ENCODE measurements around the gene CNTROB.

Gene CNTROB

DNA sequence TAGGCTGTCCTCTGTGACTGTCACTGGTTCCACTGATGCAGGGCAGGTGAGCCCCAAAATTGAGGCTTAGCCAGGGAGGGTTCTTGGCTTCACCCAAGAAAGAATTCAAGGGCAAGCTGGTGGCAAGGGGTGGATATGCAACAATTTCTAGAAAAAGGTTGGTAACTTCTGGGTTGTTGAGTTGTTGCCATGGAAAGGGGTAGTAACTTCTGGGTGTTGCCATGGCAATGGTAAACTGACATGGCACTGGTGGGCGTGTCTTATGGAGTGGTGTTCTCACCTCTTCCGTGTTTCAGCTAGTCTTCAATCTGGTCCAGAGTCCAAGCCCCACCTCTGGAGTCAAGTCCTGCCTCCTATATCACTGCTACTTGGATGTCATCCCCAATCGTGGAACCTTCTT lies 60.9 kb downstream of the CNTROB start (continued):
- TF ChIP-seq ZNF394 (tag by site-specific recombination; IDR thresholded peaks at IDR 0.05; ENCODE audit: borderline replicate concordance) (no peak), ZNF19 (tag by site-specific recombination; IDR thresholded peaks at IDR 0.05; ENCODE audit: low read depth) (no peak), ZNF548 (tag by site-specific recombination; IDR thresholded peaks at IDR 0.05) (no peak)
- TF ChIP-seq, protein P1, sequence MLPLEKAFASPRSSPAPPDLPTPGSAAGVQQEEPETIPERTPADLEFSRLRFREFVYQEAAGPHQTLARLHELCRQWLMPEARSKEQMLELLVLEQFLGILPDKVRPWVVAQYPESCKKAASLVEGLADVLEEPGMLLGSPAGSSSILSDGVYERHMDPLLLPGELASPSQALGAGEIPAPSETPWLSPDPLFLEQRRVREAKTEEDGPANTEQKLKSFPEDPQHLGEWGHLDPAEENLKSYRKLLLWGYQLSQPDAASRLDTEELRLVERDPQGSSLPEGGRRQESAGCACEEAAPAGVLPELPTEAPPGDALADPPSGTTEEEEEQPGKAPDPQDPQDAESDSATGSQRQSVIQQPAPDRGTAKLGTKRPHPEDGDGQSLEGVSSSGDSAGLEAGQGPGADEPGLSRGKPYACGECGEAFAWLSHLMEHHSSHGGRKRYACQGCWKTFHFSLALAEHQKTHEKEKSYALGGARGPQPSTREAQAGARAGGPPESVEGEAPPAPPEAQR (tag by site-specific recombination; IDR thresholded peaks at IDR 0.05) = no peak
- TF ChIP-seq, protein P2, sequence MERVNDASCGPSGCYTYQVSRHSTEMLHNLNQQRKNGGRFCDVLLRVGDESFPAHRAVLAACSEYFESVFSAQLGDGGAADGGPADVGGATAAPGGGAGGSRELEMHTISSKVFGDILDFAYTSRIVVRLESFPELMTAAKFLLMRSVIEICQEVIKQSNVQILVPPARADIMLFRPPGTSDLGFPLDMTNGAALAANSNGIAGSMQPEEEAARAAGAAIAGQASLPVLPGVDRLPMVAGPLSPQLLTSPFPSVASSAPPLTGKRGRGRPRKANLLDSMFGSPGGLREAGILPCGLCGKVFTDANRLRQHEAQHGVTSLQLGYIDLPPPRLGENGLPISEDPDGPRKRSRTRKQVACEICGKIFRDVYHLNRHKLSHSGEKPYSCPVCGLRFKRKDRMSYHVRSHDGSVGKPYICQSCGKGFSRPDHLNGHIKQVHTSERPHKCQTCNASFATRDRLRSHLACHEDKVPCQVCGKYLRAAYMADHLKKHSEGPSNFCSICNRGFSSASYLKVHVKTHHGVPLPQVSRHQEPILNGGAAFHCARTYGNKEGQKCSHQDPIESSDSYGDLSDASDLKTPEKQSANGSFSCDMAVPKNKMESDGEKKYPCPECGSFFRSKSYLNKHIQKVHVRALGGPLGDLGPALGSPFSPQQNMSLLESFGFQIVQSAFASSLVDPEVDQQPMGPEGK (tag by site-specific recombination; IDR thresholded peaks at IDR 0.05) = no peak
- TF ChIP-seq, protein P3, sequence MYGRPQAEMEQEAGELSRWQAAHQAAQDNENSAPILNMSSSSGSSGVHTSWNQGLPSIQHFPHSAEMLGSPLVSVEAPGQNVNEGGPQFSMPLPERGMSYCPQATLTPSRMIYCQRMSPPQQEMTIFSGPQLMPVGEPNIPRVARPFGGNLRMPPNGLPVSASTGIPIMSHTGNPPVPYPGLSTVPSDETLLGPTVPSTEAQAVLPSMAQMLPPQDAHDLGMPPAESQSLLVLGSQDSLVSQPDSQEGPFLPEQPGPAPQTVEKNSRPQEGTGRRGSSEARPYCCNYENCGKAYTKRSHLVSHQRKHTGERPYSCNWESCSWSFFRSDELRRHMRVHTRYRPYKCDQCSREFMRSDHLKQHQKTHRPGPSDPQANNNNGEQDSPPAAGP (tag by site-specific recombination; IDR thresholded peaks at IDR 0.05) = no peak

DNA sequence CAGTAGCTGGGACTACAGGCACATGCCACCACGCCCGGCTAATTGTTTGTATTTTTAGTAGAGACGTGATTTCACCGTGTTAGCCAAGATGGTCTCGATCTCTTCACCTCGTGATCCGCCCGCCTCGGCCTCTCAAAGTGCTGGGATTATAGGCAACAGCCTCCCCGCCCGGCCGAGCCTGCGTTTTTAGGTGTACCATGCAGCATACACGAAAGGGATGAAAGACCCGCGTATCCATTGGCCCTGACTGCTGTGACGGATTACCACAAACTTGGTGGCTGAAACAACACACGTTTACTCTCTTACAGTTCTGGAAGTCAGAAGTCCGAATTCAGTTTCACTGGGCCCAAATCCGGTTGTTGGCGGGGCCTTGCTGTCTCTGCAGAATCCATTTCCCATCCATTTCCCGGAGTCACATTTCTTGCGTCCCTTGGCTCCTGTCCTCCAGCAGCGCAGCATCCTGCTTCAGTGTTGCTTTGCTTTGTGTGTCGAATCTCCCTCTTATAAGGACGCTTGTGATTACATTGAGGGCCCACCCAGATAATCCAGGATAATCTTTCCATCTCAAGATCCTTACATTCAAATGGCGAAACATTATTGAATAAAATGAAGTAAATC lies 62.1 kb downstream of the CNTROB start:
- POLR2A ChIA-PET = no interaction called here
- TF ChIP-seq ZNF664 (tag by site-specific recombination; IDR thresholded peaks at IDR 0.05) (no peak), ZNF112 (tag by site-specific recombination; IDR thresholded peaks at IDR 0.05) (no peak), ZNF670 (tag by site-specific recombination; IDR thresholded peaks at IDR 0.05; ENCODE audit: low read depth) (no peak), ZNF558 (tag by site-specific recombination; IDR thresholded peaks at IDR 0.05) (no peak), ZSCAN23 (tag by site-specific recombination; IDR thresholded peaks at IDR 0.05) (no peak), HOXD13 (CRISPR knock-in tag; IDR thresholded peaks at IDR 0.05; ENCODE audit: borderline replicate concordance) (no peak)
- TF ChIP-seq, protein P4, sequence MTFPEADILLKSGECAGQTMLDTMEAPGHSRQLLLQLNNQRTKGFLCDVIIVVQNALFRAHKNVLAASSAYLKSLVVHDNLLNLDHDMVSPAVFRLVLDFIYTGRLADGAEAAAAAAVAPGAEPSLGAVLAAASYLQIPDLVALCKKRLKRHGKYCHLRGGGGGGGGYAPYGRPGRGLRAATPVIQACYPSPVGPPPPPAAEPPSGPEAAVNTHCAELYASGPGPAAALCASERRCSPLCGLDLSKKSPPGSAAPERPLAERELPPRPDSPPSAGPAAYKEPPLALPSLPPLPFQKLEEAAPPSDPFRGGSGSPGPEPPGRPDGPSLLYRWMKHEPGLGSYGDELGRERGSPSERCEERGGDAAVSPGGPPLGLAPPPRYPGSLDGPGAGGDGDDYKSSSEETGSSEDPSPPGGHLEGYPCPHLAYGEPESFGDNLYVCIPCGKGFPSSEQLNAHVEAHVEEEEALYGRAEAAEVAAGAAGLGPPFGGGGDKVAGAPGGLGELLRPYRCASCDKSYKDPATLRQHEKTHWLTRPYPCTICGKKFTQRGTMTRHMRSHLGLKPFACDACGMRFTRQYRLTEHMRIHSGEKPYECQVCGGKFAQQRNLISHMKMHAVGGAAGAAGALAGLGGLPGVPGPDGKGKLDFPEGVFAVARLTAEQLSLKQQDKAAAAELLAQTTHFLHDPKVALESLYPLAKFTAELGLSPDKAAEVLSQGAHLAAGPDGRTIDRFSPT (tag by site-specific recombination; IDR thresholded peaks at IDR 0.05) = no peak
- TF ChIP-seq, protein P5, sequence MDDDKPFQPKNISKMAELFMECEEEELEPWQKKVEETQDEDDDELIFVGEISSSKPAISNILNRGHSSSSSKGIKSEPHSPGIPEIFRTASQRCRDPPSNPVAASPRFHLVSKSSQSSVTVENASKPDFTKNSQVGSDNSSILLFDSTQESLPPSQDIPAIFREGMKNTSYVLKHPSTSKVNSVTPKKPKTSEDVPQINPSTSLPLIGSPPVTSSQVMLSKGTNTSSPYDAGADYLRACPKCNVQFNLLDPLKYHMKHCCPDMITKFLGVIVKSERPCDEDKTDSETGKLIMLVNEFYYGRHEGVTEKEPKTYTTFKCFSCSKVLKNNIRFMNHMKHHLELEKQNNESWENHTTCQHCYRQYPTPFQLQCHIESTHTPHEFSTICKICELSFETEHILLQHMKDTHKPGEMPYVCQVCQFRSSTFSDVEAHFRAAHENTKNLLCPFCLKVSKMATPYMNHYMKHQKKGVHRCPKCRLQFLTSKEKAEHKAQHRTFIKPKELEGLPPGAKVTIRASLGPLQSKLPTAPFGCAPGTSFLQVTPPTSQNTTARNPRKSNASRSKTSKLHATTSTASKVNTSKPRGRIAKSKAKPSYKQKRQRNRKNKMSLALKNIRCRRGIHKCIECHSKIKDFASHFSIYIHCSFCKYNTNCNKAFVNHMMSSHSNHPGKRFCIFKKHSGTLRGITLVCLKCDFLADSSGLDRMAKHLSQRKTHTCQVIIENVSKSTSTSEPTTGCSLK (tag by site-specific recombination; IDR thresholded peaks at IDR 0.05) = no peak
- no peaks in the 10 kb centered on the region; a peak in 1 of 3 replicates for H3K36me3 ChIP-seq (ENCODE audit: control insufficient read depth in 2 of 2, insufficient read depth in 1 of 2, low read length in 2 of 2)
- no peak overlapping the region for H3K4me3 ChIP-seq (ENCODE audit: low read depth, low read length)
- no peaks in the 10 kb centered on the region for H3K4me1 ChIP-seq (ENCODE audit: control insufficient read depth, insufficient read depth, low read length)
- CTCF ChIA-PET = interaction anchor here (1.3 to 1.8 kb wide), 3 partner anchors 12 to 47 kb away, joined by 3 to 30 read pairs (median 12); no protein-coding TSS in a partner anchor
- H3K9me3 ChIP-seq (ENCODE audit: control insufficient read depth, insufficient read depth, low read depth, low read length) = no peaks in the 10 kb centered on the region
- no peak overlapping the region for H3K27ac ChIP-seq (ENCODE audit: extremely low read depth, low read depth, low read length)

All from HEK293 (cell line).